GM12875 (cell line): ENCODE data around the gene UNC119.

Source experiments
- H3K4me3 ChIP-seq: one replicate; pipeline ENCODE4 v1.5.1; 2011; ENCODE audit warnings: low read depth, low read length, control low read depth
- CTCF ChIP-seq: IDR thresholded peaks from 2 replicates; pipeline ENCODE4 v1.5.1; 2011; ENCODE audit warnings: low read depth, mild to moderate bottlenecking, control low read depth, inconsistent platforms, low read length, moderate library complexity, borderline replicate concordance; ENCODE audit not compliant: insufficient read depth

Gene UNC119

DNA sequence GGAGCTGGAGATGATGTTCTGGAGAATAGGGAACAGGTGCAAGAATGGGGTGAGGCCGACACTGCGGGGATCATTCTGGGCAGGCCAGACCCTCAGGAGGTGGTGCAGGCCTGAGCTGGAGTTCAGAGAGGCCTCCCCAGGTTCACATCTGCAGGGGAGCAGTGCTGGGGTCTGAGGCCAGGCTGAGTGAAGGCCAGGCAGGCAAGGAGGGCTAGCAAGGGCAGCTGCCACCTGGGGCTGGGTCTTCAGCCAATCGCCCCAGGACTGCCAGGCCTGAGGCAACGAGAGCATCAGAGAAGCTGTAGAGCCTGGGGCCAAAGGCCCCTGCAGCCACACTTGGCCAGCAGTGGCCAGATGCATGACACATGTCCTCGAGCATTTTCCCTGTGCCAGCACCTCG lies 31.7 kb downstream of the UNC119 start:
- no peak overlapping the region for H3K4me3 ChIP-seq
- TF ChIP-seq CTCF = no peak

- TF ChIP-seq CTCF = no peak
- H3K4me3 ChIP-seq = no peak overlapping the region
Measured at GRCh38 chr17:28519236-28519635, 33.2 kb downstream of the UNC119 start.

- TF ChIP-seq CTCF = no peak
- no peak overlapping the region for H3K4me3 ChIP-seq
Measured at GRCh38 chr17:28518578-28518977, 33.8 kb downstream of the UNC119 start.

- no peak overlapping the region for H3K4me3 ChIP-seq
- no peak for TF ChIP-seq CTCF
Measured at GRCh38 chr17:28518132-28518531, 34.3 kb downstream of the UNC119 start.

DNA sequence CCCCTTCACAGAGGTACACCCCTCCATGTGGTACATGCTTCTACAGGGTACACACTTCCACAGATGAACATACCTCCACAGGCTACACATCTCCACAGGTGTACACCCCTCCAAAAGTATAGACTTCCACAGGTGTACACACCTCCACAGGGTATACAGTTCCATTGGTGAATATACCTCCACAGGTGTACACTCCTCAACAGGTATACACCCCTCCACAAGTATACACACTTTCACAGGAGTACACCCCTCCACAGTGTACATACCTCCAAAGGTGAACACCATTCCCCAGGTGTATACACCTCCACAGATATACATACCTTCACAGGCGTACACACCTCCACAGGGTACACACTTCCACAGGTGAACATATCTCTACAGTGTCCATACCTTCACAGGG lies 36.9 kb downstream of the UNC119 start:
- TF ChIP-seq CTCF = no peak
- H3K4me3 ChIP-seq = no peak overlapping the region

DNA sequence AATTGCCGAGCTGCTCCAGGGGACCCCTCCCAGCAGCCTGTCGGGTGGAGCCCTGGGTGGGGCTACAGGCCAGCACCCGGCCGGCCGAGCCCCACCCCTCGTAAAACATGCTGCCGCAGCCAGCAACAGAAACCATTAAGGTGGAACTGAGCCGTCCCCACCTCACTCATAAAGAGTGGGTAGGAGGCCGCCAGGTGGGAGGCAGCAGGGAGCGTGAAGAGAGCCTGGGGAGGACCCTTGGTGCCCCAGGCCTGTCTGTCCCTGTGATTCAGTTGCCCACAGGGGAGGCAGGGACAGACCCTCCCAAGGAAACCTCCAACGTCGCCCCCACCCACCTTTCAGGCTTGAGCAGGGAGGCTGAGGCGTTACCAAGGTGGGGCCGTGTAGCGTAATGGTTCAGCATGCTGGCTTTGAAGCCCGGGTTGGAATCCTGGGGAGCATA lies 37.8 kb downstream of the UNC119 start:
- H3K4me3 ChIP-seq = no peak overlapping the region
- TF ChIP-seq CTCF = no peak

DNA sequence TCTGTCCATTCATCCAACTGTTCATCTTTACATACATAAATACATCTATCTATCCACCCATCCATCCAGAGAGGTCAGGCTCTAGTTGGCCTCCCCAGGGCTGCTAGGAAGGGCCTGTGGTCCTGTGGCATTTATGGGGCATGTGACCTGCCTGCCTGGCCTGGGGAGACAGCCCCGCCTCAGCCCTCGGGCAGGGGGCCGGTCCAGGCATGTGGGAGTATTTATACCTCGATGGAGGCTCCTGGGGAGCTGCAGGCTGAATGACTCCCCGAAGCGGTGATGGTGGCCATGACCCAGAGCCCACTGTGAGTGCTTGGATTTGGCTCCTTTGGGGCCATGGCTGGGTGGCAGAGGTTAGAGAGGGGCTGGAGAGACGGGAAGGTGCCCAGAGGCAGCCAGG lies 38.9 kb downstream of the UNC119 start:
- no peak for TF ChIP-seq CTCF
- no peak overlapping the region for H3K4me3 ChIP-seq
